ENCODE measurements around the gene USP17L13.
"Not testable (repeated sequence)": the region's sequence is repeated elsewhere in the genome, so short reads cannot be mapped to it uniquely, and the experiment has no call there.

USP17L13 gene

GRCh38 chr4:9224596-9224995 lies at the start of gene USP17L13:
USP17L13 (plus strand) TSS chr4:9224896; CDS start chr4:9224896, 0 bp downstream.
- DNase-seq (ENCODE audit: low read depth in 2 of 2): not testable (repeated sequence)

- not testable (repeated sequence) for DNase-seq (ENCODE audit: low read depth in 2 of 2)
Observed at GRCh38 chr4:9210357-9210756, 14.3 kb upstream of the USP17L13 start, which contains the start of gene USP17L10. USP17L10 (plus strand) TSS chr4:9210657; CDS start chr4:9210657, 0 bp downstream.

GRCh38 chr4:9214701-9215100 lies 10.0 kb upstream of the USP17L13 start:
- DNase-seq (ENCODE audit: low read depth in 2 of 2): not testable (repeated sequence)

- not testable (repeated sequence) for DNase-seq (ENCODE audit: low read depth in 2 of 2)
Observed at GRCh38 chr4:9215105-9215504, 9.6 kb upstream of the USP17L13 start, which contains the start of gene USP17L11. USP17L11 (plus strand) TSS chr4:9215405; CDS start chr4:9215405, 0 bp downstream.

GRCh38 chr4:9219852-9220251 lies 4.8 kb upstream of the USP17L13 start, which contains the start of gene USP17L12:
USP17L12 (plus strand) TSS chr4:9220152; CDS start chr4:9220152, 0 bp downstream.
- DNase-seq (ENCODE audit: low read depth in 2 of 2): not testable (repeated sequence)

- not testable (repeated sequence) for DNase-seq (ENCODE audit: low read depth in 2 of 2)
Observed at GRCh38 chr4:9230249-9230648, 5.6 kb downstream of the USP17L13 start.

GRCh38 chr4:9234085-9234484 lies 9.4 kb downstream of the USP17L13 start, which contains the start of gene USP17L15:
USP17L15 (plus strand) TSS chr4:9234385; CDS start chr4:9234385, 0 bp downstream.
- DNase-seq (ENCODE audit: low read depth in 2 of 2): not testable (repeated sequence)

- not testable (repeated sequence) for DNase-seq (ENCODE audit: low read depth in 2 of 2)
Observed at GRCh38 chr4:9238461-9238860, 13.8 kb downstream of the USP17L13 start.

- not testable (repeated sequence) for DNase-seq (ENCODE audit: low read depth in 2 of 2)
Observed at GRCh38 chr4:9243579-9243978, 18.9 kb downstream of the USP17L13 start, which contains the start of gene USP17L17. USP17L17 (plus strand) TSS chr4:9243879; CDS start chr4:9243879, 0 bp downstream.

- DNase-seq (ENCODE audit: low read depth in 2 of 2): not testable (repeated sequence)
Observed at GRCh38 chr4:9247953-9248680, 23.4 kb downstream of the USP17L13 start, which contains the start of gene USP17L18. USP17L18 (plus strand) TSS chr4:9248630; CDS start chr4:9248630, 0 bp downstream.

GRCh38 chr4:9253078-9253477 lies 28.4 kb downstream of the USP17L13 start, which contains the start of gene USP17L19:
USP17L19 (plus strand) TSS chr4:9253378; CDS start chr4:9253378, 0 bp downstream.
- DNase-seq (ENCODE audit: low read depth in 2 of 2): not testable (repeated sequence)

- DNase-seq (ENCODE audit: low read depth in 2 of 2): not testable (repeated sequence)
Observed at GRCh38 chr4:9257824-9258223, 33.1 kb downstream of the USP17L13 start, which contains the start of gene USP17L20. USP17L20 (plus strand) TSS chr4:9258124; CDS start chr4:9258124, 0 bp downstream.

- not testable (repeated sequence) for DNase-seq (ENCODE audit: low read depth in 2 of 2)
Observed at GRCh38 chr4:9262572-9262971, 37.9 kb downstream of the USP17L13 start, which contains the start of gene USP17L21. USP17L21 (plus strand) TSS chr4:9262872; CDS start chr4:9262872, 0 bp downstream.

- not testable (repeated sequence) for DNase-seq (ENCODE audit: low read depth in 2 of 2)
Observed at GRCh38 chr4:9267319-9267718, 42.6 kb downstream of the USP17L13 start, which contains the start of gene USP17L22. USP17L22 (plus strand) TSS chr4:9267619; CDS start chr4:9267619, 0 bp downstream.

GRCh38 chr4:9271719-9272118 lies 47.0 kb downstream of the USP17L13 start:
- DNase-seq (ENCODE audit: low read depth in 2 of 2): not testable (repeated sequence)

All from stimulated activated CD4-positive, alpha-beta T cell treated with anti-CD3 and anti-CD28 coated beads, Interleukin-15, amount 100 ng/mL, for 48 hours (primary cell).